ENCODE data around the gene SPTBN4. TPM values are rescaled to one million over a fixed set of nuclear protein-coding genes. Genes with fewer than 3 reads are reported as not detected.

Gene SPTBN4
- total RNA-seq, 1 experiment from 2014 or later, result 0.48 TPM

DNA sequence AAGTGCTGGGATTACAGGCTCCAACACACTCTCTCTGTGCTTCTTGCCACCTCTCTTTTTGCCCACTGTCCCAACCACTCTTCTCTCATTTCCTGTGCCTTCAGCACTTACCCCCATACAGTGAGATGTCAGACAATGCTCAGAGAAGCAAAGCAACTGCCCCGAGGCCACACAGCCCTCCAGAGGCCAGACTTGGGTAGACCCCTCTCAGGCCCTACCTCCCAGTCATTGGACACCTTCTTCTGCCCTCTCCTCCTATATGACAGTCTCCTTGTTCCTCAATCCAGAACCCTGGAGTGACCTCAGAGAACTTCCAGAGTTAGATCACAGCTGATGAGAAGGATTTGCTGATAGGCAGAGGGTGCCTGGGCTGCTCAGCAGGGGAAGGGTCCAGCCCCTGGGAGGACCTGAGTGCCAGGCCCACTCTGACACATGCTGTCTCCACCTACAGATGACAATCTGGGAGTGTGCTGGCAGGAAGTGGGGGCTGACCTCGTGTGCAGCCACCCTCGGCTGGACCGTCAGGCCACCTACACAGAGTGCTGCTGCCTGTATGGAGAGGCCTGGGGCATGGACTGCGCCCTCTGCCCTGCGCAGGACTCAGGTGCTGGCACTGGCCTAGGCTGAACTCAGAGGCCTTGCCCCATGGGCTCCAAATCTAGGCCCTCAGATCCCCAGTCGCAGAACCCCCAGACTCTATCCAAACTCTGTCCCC is 158.8 kb downstream of the SPTBN4 start:
- H2AFZ ChIP-seq, result no peak overlapping the region
- ChIA-PET CTCF (no interaction called here), POLR2A (ENCODE audit: unreplicated experiment) (interaction anchor here (0.7 kb wide), 1 partner anchor 11 kb away, joined by 4 read pairs; no protein-coding TSS in a partner anchor)
- no TSS peak for BruUV-seq (replicated peaks)
- H3K4me1 ChIP-seq (replicated peaks; ENCODE audit: insufficient read depth), result no peaks in the 10 kb centered on the region
- no peaks in the 10 kb centered on the region for H3K27me3 ChIP-seq (ENCODE audit: insufficient read depth, low read depth)
- H3F3A ChIP-seq (ENCODE audit: insufficient read depth, low read depth), result peaks cover 16% of the 10 kb centered on the region; the same call in 1 of the 2 replicates
- H3K27ac ChIP-seq, result no peak overlapping the region
- H4K20me1 ChIP-seq (ENCODE audit: insufficient read depth), result no peaks in the 10 kb centered on the region; the same call in 1 of the 2 replicates
- H3K36me3 ChIP-seq (ENCODE audit: low read depth), result peaks cover 6% of the 10 kb centered on the region; the same call in 1 of the 2 replicates
- no peaks in the 10 kb centered on the region for H3K9me2 ChIP-seq (ENCODE audit: insufficient read depth)
- intact Hi-C loops (cut with micrococcal nuclease; ENCODE audit: unreplicated experiment), result no loop called here
- DNase-seq, result no peak
- no peak overlapping the region for H3K4me3 ChIP-seq
- H3K79me2 ChIP-seq (ENCODE audit: low read depth), result no peaks in the 10 kb centered on the region
- TF ChIP-seq, protein P1, sequence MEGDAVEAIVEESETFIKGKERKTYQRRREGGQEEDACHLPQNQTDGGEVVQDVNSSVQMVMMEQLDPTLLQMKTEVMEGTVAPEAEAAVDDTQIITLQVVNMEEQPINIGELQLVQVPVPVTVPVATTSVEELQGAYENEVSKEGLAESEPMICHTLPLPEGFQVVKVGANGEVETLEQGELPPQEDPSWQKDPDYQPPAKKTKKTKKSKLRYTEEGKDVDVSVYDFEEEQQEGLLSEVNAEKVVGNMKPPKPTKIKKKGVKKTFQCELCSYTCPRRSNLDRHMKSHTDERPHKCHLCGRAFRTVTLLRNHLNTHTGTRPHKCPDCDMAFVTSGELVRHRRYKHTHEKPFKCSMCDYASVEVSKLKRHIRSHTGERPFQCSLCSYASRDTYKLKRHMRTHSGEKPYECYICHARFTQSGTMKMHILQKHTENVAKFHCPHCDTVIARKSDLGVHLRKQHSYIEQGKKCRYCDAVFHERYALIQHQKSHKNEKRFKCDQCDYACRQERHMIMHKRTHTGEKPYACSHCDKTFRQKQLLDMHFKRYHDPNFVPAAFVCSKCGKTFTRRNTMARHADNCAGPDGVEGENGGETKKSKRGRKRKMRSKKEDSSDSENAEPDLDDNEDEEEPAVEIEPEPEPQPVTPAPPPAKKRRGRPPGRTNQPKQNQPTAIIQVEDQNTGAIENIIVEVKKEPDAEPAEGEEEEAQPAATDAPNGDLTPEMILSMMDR (conservative IDR thresholded peaks at IDR 0.05), result no peak
- no peak for TF ChIP-seq EZH2 (IDR thresholded peaks at IDR 0.05; ENCODE audit: low read depth)
- H3K9me3 ChIP-seq (ENCODE audit: insufficient read depth, low read depth), result no peaks in the 10 kb centered on the region
- no peak overlapping the region for H3K4me2 ChIP-seq

Other genes with a start within 250 kb of the SPTBN4 start
- gene TTC9B, start 248.6 kb upstream of the SPTBN4 start, total RNA-seq (2021), result 0.50 and 0.59 TPM in 2 replicates
- 0.63 and 0.93 TPM in 2 replicates for gene CCNP, start 240.3 kb upstream of the SPTBN4 start, total RNA-seq (2021)
- gene AKT2, start 181.7 kb upstream of the SPTBN4 start, total RNA-seq (2021), result 144 and 149 TPM in 2 replicates
- gene C19orf47, start 118.6 kb upstream of the SPTBN4 start, total RNA-seq (2021), result 17.3 and 21.2 TPM in 2 replicates
- gene PLD3, start 118.3 kb upstream of the SPTBN4 start, total RNA-seq (2021), result 146 and 187 TPM in 2 replicates
- gene HIPK4, start 76.8 kb upstream of the SPTBN4 start, total RNA-seq (2021), result 0.37 and 0.38 TPM in 2 replicates
- gene PRX, start 53.6 kb upstream of the SPTBN4 start, total RNA-seq (2021), result 6.6 and 9.2 TPM in 2 replicates
- 7.8 and 8.5 TPM in 2 replicates for gene SERTAD1, start 41.0 kb upstream of the SPTBN4 start, total RNA-seq (2021)
- gene SERTAD3, start 22.7 kb upstream of the SPTBN4 start, total RNA-seq (2021), result 35.9 and 41.4 TPM in 2 replicates
- gene BLVRB, start 1.3 kb upstream of the SPTBN4 start, total RNA-seq (2021), result 204 and 239 TPM in 2 replicates
- gene SHKBP1, start 109.9 kb downstream of the SPTBN4 start, total RNA-seq (2021), result 90.1 and 93.7 TPM in 2 replicates
- gene LTBP4, start 134.4 kb downstream of the SPTBN4 start, total RNA-seq (2021), result 163 and 203 TPM in 2 replicates
- gene NUMBL, start 223.7 kb downstream of the SPTBN4 start, total RNA-seq (2021), result 57.7 and 86.6 TPM in 2 replicates
- 57.7 and 66.6 TPM in 2 replicates for gene COQ8B, start 249.9 kb downstream of the SPTBN4 start, total RNA-seq (2021)

Measured in PC-9 (cell line).